ENCODE measurements around the gene IMMP2L. TPM values are rescaled to one million over a fixed set of nuclear protein-coding genes. Genes with fewer than 3 reads are reported as not detected.

Gene IMMP2L
- total RNA-seq, 1 experiment from 2014 or later, result 13.6 TPM

- TF ChIP-seq ZNF396 (CRISPR knock-in tag; IDR thresholded peaks at IDR 0.05; ENCODE audit: borderline replicate concordance) (no peak), RELA (CRISPR knock-in tag; IDR thresholded peaks at IDR 0.05; ENCODE audit: borderline replicate concordance) (no peak), SMAD3 (CRISPR knock-in tag; IDR thresholded peaks at IDR 0.05; ENCODE audit: borderline replicate concordance) (no peak), TP53 (CRISPR knock-in tag; IDR thresholded peaks at IDR 0.05) (no peak), RORB (CRISPR knock-in tag; IDR thresholded peaks at IDR 0.05) (no peak), ZBTB43 (CRISPR knock-in tag; IDR thresholded peaks at IDR 0.05) (no peak), TCF7 (CRISPR knock-in tag; IDR thresholded peaks at IDR 0.05; ENCODE audit: low read depth) (no peak), ATF1 (CRISPR knock-in tag; IDR thresholded peaks at IDR 0.05) (no peak), ETV6 (CRISPR knock-in tag; IDR thresholded peaks at IDR 0.05) (no peak), EMX1 (CRISPR knock-in tag; IDR thresholded peaks at IDR 0.05) (no peak), FOXP4 (CRISPR knock-in tag; IDR thresholded peaks at IDR 0.05) (no peak), SMAD4 (CRISPR knock-in tag; IDR thresholded peaks at IDR 0.05) (no peak)
- TF ChIP-seq, protein P1, sequence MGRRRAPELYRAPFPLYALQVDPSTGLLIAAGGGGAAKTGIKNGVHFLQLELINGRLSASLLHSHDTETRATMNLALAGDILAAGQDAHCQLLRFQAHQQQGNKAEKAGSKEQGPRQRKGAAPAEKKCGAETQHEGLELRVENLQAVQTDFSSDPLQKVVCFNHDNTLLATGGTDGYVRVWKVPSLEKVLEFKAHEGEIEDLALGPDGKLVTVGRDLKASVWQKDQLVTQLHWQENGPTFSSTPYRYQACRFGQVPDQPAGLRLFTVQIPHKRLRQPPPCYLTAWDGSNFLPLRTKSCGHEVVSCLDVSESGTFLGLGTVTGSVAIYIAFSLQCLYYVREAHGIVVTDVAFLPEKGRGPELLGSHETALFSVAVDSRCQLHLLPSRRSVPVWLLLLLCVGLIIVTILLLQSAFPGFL (CRISPR knock-in tag; IDR thresholded peaks at IDR 0.05; ENCODE audit: borderline replicate concordance), result no peak
- TF ChIP-seq, protein P2, sequence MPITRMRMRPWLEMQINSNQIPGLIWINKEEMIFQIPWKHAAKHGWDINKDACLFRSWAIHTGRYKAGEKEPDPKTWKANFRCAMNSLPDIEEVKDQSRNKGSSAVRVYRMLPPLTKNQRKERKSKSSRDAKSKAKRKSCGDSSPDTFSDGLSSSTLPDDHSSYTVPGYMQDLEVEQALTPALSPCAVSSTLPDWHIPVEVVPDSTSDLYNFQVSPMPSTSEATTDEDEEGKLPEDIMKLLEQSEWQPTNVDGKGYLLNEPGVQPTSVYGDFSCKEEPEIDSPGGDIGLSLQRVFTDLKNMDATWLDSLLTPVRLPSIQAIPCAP (CRISPR knock-in tag; IDR thresholded peaks at IDR 0.05), result no peak
- TF ChIP-seq, protein P3, sequence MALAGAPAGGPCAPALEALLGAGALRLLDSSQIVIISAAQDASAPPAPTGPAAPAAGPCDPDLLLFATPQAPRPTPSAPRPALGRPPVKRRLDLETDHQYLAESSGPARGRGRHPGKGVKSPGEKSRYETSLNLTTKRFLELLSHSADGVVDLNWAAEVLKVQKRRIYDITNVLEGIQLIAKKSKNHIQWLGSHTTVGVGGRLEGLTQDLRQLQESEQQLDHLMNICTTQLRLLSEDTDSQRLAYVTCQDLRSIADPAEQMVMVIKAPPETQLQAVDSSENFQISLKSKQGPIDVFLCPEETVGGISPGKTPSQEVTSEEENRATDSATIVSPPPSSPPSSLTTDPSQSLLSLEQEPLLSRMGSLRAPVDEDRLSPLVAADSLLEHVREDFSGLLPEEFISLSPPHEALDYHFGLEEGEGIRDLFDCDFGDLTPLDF (CRISPR knock-in tag; IDR thresholded peaks at IDR 0.05), result no peak
- TF ChIP-seq, protein P4, sequence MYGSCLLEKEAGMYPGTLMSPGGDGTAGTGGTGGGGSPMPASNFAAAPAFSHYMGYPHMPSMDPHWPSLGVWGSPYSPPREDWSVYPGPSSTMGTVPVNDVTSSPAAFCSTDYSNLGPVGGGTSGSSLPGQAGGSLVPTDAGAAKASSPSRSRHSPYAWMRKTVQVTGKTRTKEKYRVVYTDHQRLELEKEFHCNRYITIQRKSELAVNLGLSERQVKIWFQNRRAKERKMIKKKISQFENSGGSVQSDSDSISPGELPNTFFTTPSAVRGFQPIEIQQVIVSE (CRISPR knock-in tag; IDR thresholded peaks at IDR 0.05; ENCODE audit: borderline replicate concordance), result no peak
Measured at GRCh38 chr7:111437736-111438135, 124.6 kb downstream of the IMMP2L start (continued).

DNA sequence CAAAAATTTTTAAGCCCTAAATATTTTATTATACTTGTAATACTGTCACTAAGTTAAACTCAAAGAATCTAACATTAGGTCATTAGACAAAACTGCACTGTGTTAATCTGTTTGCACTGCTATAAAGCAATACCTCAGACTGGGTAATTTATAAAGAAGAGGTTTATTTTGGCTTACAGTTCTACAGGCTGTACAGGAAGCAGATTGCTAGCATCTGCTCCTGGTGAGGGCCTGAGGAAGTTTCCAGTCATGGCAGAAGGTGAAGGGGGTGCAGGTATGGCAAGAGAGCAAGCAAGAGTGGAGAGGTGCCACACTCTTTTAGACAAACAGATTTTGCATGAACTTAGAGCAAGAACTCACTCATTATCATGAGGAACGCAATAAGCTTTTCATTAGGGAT, 125.7 kb downstream of the IMMP2L start:
- Mint-ChIP-seq H3K4me1 (peaks cover 2% of the 10 kb centered on the region; the same call in 1 of the 2 replicates), H3K4me3 (no peak overlapping the region), H3K27me3 (ENCODE audit: low read depth) (no peaks in the 10 kb centered on the region), H3K36me3 (peaks cover 23% of the 10 kb centered on the region), H3K27ac (no peak overlapping the region), H3K9me3 (peaks cover 34% of the 10 kb centered on the region)
- ATAC-seq (no peak), DNase-seq (ENCODE audit: low spot score) (no peak)
- ChIA-PET CTCF (no interaction called here), POLR2A (no interaction called here)
- no peak for TF ChIP-seq ZBTB21 (CRISPR knock-in tag; IDR thresholded peaks at IDR 0.05; ENCODE audit: borderline replicate concordance)
- no peak for TF ChIP-seq ATF2 (CRISPR knock-in tag; IDR thresholded peaks at IDR 0.05; ENCODE audit: borderline replicate concordance, low read depth)
- TF ChIP-seq, protein P5, sequence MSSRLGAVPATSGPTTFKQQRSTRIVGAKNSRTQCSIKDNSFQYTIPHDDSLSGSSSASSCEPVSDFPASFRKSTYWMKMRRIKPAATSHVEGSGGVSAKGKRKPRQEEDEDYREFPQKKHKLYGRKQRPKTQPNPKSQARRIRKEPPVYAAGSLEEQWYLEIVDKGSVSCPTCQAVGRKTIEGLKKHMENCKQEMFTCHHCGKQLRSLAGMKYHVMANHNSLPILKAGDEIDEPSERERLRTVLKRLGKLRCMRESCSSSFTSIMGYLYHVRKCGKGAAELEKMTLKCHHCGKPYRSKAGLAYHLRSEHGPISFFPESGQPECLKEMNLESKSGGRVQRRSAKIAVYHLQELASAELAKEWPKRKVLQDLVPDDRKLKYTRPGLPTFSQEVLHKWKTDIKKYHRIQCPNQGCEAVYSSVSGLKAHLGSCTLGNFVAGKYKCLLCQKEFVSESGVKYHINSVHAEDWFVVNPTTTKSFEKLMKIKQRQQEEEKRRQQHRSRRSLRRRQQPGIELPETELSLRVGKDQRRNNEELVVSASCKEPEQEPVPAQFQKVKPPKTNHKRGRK (CRISPR knock-in tag; IDR thresholded peaks at IDR 0.05; ENCODE audit: borderline replicate concordance), result no peak
- TF ChIP-seq FOXP1 (CRISPR knock-in tag; IDR thresholded peaks at IDR 0.05; ENCODE audit: borderline replicate concordance), result no peak

Data from WTC11 (cell line).